GM18870 (cell line): ENCODE results near the gene KCNT1.

Experiments
- ATAC-seq: cut with Tn5 transposase; IDR thresholded peaks from one replicate; pipeline ENCODE4 v1.9.1; 2021; ENCODE audit warnings: moderate library complexity; ENCODE audit not compliant: unreplicated experiment

The KCNT1 gene

GRCh38 chr9:135698767-135699166 lies 3.2 kb upstream of the KCNT1 start:
- ATAC-seq, result no peak

DNA sequence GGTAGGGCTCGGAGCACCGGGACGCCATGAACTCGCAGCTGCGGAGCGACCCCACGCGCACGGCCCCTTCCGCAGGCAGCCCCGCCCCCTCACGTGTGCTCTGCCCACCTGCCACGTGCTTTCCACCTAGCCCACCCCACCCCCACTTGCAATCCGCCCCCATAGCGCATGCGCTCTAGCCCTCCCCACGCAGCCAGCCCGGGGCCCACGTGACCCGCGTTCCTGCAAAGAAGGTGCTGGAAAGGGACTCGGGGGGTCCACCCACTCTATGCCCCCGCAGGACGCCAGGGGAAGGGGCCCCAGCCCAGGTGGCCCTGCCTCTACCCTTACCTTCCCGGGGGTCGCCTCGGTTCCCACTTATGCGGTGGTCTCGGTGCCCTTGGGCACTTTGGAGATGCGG lies 2.5 kb upstream of the KCNT1 start, which contains the start of gene SOHLH1:
Gene SOHLH1, minus strand, starts transcription at position 42 of the 400 bp plus-strand sequence. Its CDS starts 14 bp downstream, at position 28.
- no peak for ATAC-seq

DNA sequence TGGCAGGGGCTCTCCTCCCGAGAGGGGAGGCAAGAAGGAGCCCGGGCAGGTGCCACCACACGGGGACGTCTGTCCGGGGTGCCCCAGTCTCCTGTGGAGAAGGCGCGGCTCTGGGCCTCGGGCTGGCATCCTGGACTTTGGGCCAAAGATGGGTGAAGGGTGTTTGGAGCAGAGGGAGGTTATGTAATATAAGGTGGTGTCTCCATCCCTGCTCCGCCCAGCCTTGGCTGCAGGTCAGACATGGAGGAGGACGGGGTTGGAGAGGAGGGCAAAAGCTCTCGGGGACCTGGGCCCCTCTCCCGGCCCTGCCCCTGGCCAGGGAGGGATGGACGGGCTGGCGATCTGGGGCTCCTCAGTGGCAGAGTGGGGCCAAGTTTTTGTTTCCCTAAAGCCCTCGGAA lies 1.5 kb upstream of the KCNT1 start:
- ATAC-seq, result no peak

- ATAC-seq, result no peak
Measured at GRCh38 chr9:135701067-135701958, 672 bp upstream of the KCNT1 start.

GRCh38 chr9:135703726-135704125 lies 1.7 kb downstream of the KCNT1 start:
- ATAC-seq, result no peak

DNA sequence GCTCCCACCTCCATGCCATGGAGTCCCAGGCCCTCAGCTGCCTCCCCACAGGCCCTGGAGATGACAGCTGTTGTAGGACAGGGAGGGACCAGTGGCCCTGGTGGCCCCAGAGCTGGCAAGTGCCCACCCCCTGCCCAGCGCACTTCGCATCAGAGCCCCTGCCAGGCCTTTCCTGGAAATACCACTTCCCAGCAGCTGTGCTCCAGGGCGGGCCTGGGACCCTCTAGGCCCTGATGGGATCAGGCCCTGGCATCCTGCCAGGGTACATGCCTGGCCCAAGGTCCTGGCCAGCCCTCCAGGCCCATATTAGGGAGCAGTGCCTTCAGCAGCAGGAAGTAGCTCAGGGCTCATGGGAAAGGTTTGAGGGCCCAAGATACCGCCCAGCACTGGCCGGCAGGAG lies 2.5 kb downstream of the KCNT1 start:
- ATAC-seq, result no peak

DNA sequence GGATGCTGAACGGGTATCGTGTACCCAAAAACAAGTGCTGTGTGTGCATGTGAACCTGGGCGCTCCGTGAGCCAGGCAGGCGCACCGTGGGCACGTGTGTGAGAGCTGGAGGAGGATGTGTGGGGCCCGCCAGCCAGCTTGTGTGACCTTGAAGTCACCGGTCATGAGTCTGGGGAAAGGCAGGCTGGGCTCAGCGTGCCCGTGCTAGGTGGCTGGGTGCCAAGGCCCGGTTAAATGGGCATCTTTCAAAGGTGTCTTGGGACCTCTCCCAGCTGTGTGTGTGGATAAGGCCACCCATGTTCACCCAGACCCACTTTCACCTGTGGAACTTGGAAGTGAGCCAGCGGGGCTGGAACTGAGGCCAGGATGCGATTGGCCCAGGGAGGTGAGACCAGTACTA lies 3.4 kb downstream of the KCNT1 start:
- ATAC-seq, result no peak

DNA sequence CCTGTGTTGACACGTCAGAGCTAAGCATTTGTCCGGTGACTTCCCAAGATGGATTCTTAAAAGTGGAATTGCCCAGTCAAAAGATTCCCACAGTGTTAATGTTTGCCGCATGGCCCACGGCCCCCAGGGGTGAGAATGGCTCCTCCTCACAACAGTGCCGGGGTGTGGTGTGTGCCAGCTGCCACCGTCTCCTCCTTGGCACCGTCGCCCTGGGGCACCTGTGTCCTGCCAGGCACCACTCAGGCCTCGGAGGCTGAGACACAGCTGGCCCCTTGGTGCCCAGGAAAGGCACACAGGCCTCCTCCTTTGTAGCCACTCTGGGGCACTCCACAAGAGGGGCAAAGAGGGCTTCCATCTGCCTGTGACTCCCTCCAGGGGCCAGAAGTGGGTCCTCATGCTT lies 4.3 kb downstream of the KCNT1 start:
- ATAC-seq, result no peak

GRCh38 chr9:135707252-135708138 lies 5.5 kb downstream of the KCNT1 start:
- ATAC-seq, result no peak

DNA sequence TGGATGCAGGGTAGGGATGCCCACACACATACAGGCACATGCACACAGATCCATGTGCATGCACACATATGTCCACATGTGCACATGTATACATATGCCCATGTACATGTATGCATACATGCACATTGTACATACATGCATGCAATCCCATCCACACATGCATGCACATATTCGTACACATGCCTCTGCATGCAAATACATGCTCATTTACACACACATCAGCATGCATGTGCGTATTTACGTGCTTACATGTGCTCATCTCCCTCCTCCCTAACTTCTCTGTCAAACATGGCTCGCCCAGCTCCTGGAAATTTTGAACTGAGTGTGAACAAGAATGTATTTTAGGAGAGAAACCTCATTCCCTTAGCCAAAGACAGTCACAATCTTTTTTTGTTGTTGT lies 6.2 kb downstream of the KCNT1 start:
- no peak for ATAC-seq

GRCh38 chr9:135711391-135711790 lies 9.4 kb downstream of the KCNT1 start:
- no peak for ATAC-seq

- no peak for ATAC-seq
Measured at GRCh38 chr9:135711881-135712280, 9.9 kb downstream of the KCNT1 start.

DNA sequence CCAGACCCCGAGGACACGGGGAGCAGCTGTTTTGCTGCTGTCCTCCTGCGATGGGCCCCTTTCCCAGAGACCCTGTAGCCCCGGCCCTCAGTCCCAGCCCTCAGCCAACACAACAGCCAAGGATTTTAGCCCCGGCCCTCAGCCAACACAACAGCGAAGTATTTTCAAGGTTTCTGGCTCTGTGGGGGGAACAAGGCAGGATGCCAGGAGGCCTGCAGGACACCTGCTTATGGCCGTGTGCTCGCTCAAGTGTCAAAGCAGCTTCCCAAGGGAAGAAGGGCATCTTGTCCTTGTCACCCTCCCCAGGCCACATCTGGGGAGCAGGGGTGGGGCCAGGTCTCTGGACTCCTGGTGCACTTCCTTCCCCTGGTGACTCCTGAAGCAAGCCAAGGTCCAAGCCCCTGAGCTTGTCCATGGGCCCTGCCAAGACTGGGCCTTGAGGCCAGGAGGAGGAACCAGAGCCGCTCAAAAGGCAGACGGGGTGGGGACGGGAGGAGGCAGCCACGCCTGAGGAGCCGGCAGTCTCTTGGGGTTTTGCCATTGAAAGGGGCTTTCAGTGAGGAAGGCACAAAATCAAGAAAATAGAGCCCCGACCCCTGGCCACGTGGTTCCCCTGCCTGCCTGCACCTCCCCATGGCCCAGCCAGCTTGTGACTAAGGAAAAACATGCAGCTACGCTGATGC lies 10.8 kb downstream of the KCNT1 start:
- no peak for ATAC-seq

DNA sequence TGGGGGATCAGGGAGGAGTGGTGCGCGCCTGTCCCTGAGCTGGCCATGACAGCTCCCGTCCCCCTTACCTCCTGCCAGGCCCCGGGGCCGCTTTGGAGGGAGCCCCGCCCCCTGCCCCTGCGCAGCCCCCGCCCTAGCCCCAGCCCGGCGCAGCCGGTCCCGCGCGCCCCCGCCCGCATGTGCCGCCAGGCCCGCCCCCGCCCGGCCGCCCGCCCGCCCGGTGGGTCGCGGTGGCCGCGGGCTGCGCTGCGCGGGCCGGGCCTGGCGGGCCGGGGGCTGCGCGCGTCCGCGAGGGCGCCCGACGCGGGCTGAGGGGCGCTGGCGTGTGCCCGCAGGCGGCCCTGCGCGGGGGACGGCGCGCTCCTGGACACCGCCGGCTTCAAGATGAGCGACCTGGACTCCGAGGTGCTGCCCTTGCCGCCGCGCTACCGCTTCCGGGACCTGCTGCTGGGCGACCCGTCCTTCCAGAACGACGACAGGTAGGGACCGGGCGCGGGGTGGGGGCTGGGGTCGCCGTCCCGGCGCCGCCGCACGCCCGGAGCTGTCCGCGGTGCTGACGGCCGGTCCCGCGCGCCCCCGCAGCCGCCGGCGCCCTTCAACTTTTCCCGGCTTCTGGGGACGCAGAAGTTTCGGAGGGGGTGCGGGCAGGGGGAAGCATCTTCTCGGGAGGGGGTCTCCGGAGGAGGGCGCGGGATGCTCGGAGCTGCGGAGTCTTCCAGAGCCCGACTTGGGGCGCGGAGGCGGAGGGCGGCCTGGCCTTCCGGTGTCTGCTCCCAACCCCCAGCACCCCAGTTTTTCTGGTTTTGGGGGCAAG lies 12.5 kb downstream of the KCNT1 start:
- ATAC-seq, result no peak

- no peak for ATAC-seq
Measured at GRCh38 chr9:135715056-135715595, 13.1 kb downstream of the KCNT1 start.

DNA sequence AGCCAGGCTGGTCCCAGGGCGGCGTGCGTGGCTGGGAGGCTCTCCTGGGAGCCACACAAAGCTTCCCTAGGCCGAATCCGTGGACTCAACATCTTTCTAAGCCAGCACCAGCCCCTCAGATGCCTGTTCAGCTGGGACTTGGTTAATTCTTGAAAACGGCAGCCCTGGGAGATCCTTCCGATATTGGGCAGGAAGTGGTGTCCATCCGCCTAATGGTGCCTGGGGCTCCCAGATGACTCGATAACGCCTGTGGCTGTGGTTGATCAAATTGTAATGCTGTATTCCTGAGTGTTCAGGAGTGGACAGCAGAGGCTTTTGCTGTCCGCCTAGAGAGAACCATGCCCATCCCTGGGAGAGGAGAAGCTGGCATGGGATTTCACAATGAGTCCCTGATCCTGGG lies 14.1 kb downstream of the KCNT1 start:
- no peak for ATAC-seq

GRCh38 chr9:135717410-135717809 lies 15.4 kb downstream of the KCNT1 start:
- no peak for ATAC-seq

GRCh38 chr9:135718616-135719015 lies 16.6 kb downstream of the KCNT1 start:
- no peak for ATAC-seq

DNA sequence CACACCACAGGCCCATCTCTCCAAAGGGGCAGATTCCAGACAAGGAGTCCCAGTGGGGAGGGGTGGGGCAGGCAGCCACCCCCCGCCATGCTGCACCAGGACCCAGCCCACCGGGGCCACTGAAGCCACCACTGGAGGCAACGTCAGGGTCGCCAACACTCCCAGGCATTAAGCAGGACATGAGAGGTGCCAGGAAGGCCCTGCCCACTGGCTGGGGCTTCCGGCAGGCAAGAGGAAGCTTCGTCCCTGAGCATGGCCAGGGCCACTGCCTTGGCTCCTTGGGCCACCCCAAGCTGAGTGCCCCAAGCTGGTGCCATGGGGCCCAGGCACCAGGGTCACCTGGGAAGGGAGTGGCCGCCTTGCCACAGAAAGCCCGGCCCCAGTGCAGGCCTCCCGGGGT lies 17.5 kb downstream of the KCNT1 start:
- no peak for ATAC-seq

GRCh38 chr9:135722365-135722764 lies 20.4 kb downstream of the KCNT1 start:
- ATAC-seq, result no peak
